ENCODE results near the gene BOK.

The BOK gene

GRCh38 chr2:241541564-241542277 lies 16.8 kb upstream of the BOK start:
- Histone ChIP-seq H3K4me3 (ENCODE audit: low read length) (peak overlapping the region; percentile 44), H3K9ac (ENCODE audit: low read length) (no peak overlapping the region), H3K27ac (ENCODE audit: low read depth, low read length) (no peak overlapping the region)

GRCh38 chr2:241542278-241542605 lies 16.3 kb upstream of the BOK start:
- H3K4me3 ChIP-seq (ENCODE audit: low read length), result no peak overlapping the region
- no peaks in the 10 kb centered on the region for H3K4me1 ChIP-seq (ENCODE audit: control insufficient read depth, insufficient read depth, low read length)
- H3K9ac ChIP-seq (ENCODE audit: low read length), result no peak overlapping the region
- H3K27ac ChIP-seq (ENCODE audit: low read depth, low read length), result no peak overlapping the region
- no peaks in the 10 kb centered on the region for H3K36me3 ChIP-seq (ENCODE audit: control insufficient read depth, insufficient read depth, low read length)
- H3K27me3 ChIP-seq (ENCODE audit: control insufficient read depth, insufficient read depth, low read length), result peaks cover 21% of the 10 kb centered on the region

More at GRCh38 chr2:241541564-241542277, 16.8 kb upstream of the BOK start:
- Histone ChIP-seq H3K27me3 (ENCODE audit: control insufficient read depth, insufficient read depth, low read length) (peaks cover 21% of the 10 kb centered on the region), H3K36me3 (ENCODE audit: control insufficient read depth, insufficient read depth, low read length) (no peaks in the 10 kb centered on the region), H3K4me1 (ENCODE audit: control insufficient read depth, insufficient read depth, low read length) (no peaks in the 10 kb centered on the region)

GRCh38 chr2:241545106-241545505 lies 13.4 kb upstream of the BOK start:
- Histone ChIP-seq H3K9ac (ENCODE audit: low read length) (no peak overlapping the region), H3K4me3 (ENCODE audit: low read length) (no peak overlapping the region), H3K27ac (ENCODE audit: low read depth, low read length) (no peak overlapping the region), H3K4me1 (ENCODE audit: control insufficient read depth, insufficient read depth, low read length) (no peaks in the 10 kb centered on the region), H3K27me3 (ENCODE audit: control insufficient read depth, insufficient read depth, low read length) (peaks cover 14% of the 10 kb centered on the region), H3K36me3 (ENCODE audit: control insufficient read depth, insufficient read depth, low read length) (no peaks in the 10 kb centered on the region)

- Histone ChIP-seq H3K4me1 (ENCODE audit: control insufficient read depth, insufficient read depth, low read length) (peaks cover 2% of the 10 kb centered on the region), H3K4me3 (ENCODE audit: low read length) (no peak overlapping the region), H3K27ac (ENCODE audit: low read depth, low read length) (no peak overlapping the region), H3K9ac (ENCODE audit: low read length) (no peak overlapping the region), H3K36me3 (ENCODE audit: control insufficient read depth, insufficient read depth, low read length) (no peaks in the 10 kb centered on the region), H3K27me3 (ENCODE audit: control insufficient read depth, insufficient read depth, low read length) (peaks cover 13% of the 10 kb centered on the region)
Measured at GRCh38 chr2:241545523-241546473, 12.7 kb upstream of the BOK start.

- Histone ChIP-seq H3K27ac (ENCODE audit: low read depth, low read length) (no peak overlapping the region), H3K9ac (ENCODE audit: low read length) (no peak overlapping the region)
Measured at GRCh38 chr2:241546771-241547498, 11.6 kb upstream of the BOK start.

GRCh38 chr2:241547781-241548450 lies 10.6 kb upstream of the BOK start:
- no peak overlapping the region for H3K27ac ChIP-seq (ENCODE audit: low read depth, low read length)
- H3K4me1 ChIP-seq (ENCODE audit: control insufficient read depth, insufficient read depth, low read length), result peaks cover 2% of the 10 kb centered on the region
- H3K36me3 ChIP-seq (ENCODE audit: control insufficient read depth, insufficient read depth, low read length), result no peaks in the 10 kb centered on the region
- H3K27me3 ChIP-seq (ENCODE audit: control insufficient read depth, insufficient read depth, low read length), result peaks cover 7% of the 10 kb centered on the region
- no peak overlapping the region for H3K4me3 ChIP-seq (ENCODE audit: low read length)
- H3K9ac ChIP-seq (ENCODE audit: low read length), result no peak overlapping the region

More at GRCh38 chr2:241546771-241547498, 11.6 kb upstream of the BOK start:
- no peak overlapping the region for H3K4me3 ChIP-seq (ENCODE audit: low read length)
- H3K27me3 ChIP-seq (ENCODE audit: control insufficient read depth, insufficient read depth, low read length), result peaks cover 7% of the 10 kb centered on the region
- no peaks in the 10 kb centered on the region for H3K36me3 ChIP-seq (ENCODE audit: control insufficient read depth, insufficient read depth, low read length)
- H3K4me1 ChIP-seq (ENCODE audit: control insufficient read depth, insufficient read depth, low read length), result peaks cover 2% of the 10 kb centered on the region

- Histone ChIP-seq H3K4me3 (ENCODE audit: low read length) (no peak overlapping the region), H3K27me3 (ENCODE audit: control insufficient read depth, insufficient read depth, low read length) (peaks cover 5% of the 10 kb centered on the region), H3K9ac (ENCODE audit: low read length) (no peak overlapping the region), H3K4me1 (ENCODE audit: control insufficient read depth, insufficient read depth, low read length) (peaks cover 2% of the 10 kb centered on the region), H3K36me3 (ENCODE audit: control insufficient read depth, insufficient read depth, low read length) (no peaks in the 10 kb centered on the region), H3K27ac (ENCODE audit: low read depth, low read length) (no peak overlapping the region)
Measured at GRCh38 chr2:241548451-241548835, 10.1 kb upstream of the BOK start.

GRCh38 chr2:241550616-241551580 lies 7.6 kb upstream of the BOK start:
- Histone ChIP-seq H3K4me1 (ENCODE audit: control insufficient read depth, insufficient read depth, low read length) (peaks cover 2% of the 10 kb centered on the region), H3K4me3 (ENCODE audit: low read length) (no peak overlapping the region), H3K27ac (ENCODE audit: low read depth, low read length) (no peak overlapping the region), H3K36me3 (ENCODE audit: control insufficient read depth, insufficient read depth, low read length) (no peaks in the 10 kb centered on the region), H3K27me3 (ENCODE audit: control insufficient read depth, insufficient read depth, low read length) (peaks cover 2% of the 10 kb centered on the region), H3K9ac (ENCODE audit: low read length) (no peak overlapping the region)

GRCh38 chr2:241551599-241551997 lies 6.9 kb upstream of the BOK start:
- Histone ChIP-seq H3K4me1 (ENCODE audit: control insufficient read depth, insufficient read depth, low read length) (peaks cover 2% of the 10 kb centered on the region), H3K4me3 (ENCODE audit: low read length) (no peak overlapping the region), H3K27me3 (ENCODE audit: control insufficient read depth, insufficient read depth, low read length) (peaks cover 2% of the 10 kb centered on the region), H3K36me3 (ENCODE audit: control insufficient read depth, insufficient read depth, low read length) (no peaks in the 10 kb centered on the region), H3K9ac (ENCODE audit: low read length) (no peak overlapping the region), H3K27ac (ENCODE audit: low read depth, low read length) (no peak overlapping the region)

GRCh38 chr2:241551998-241552737 lies 6.4 kb upstream of the BOK start:
- H3K27ac ChIP-seq (ENCODE audit: low read depth, low read length), result no peak overlapping the region
- no peak overlapping the region for H3K4me3 ChIP-seq (ENCODE audit: low read length)
- H3K36me3 ChIP-seq (ENCODE audit: control insufficient read depth, insufficient read depth, low read length), result no peaks in the 10 kb centered on the region
- peaks cover 2% of the 10 kb centered on the region for H3K27me3 ChIP-seq (ENCODE audit: control insufficient read depth, insufficient read depth, low read length)
- H3K9ac ChIP-seq (ENCODE audit: low read length), result no peak overlapping the region
- peaks cover 2% of the 10 kb centered on the region for H3K4me1 ChIP-seq (ENCODE audit: control insufficient read depth, insufficient read depth, low read length)

GRCh38 chr2:241553512-241553830 lies 5.1 kb upstream of the BOK start:
- H3K36me3 ChIP-seq (ENCODE audit: control insufficient read depth, insufficient read depth, low read length), result no peaks in the 10 kb centered on the region
- no peak overlapping the region for H3K4me3 ChIP-seq (ENCODE audit: low read length)
- peaks cover 2% of the 10 kb centered on the region for H3K27me3 ChIP-seq (ENCODE audit: control insufficient read depth, insufficient read depth, low read length)
- peaks cover 2% of the 10 kb centered on the region for H3K4me1 ChIP-seq (ENCODE audit: control insufficient read depth, insufficient read depth, low read length)
- H3K9ac ChIP-seq (ENCODE audit: low read length), result no peak overlapping the region
- H3K27ac ChIP-seq (ENCODE audit: low read depth, low read length), result no peak overlapping the region

All from rectal smooth muscle tissue (tissue), 1 donor.